Activated naive CD8-positive, alpha-beta T cell treated with anti-CD3 and anti-CD28 coated beads, Interleukin-2, amount 50 U/mL, for 24 hours (primary cell): ENCODE results near the gene ROPN1L.

Source experiments
- ATAC-seq: fragments of 150-1000 bp; cut with Tn5 transposase; one replicate; pipeline ENCODE4 v1.10.0; 2021
- DNase-seq: peaks from one replicate; pipeline ENCODE4 v3.0.0; 2021
- H3K27ac Mint-ChIP-seq: one replicate; pipeline ENCODE4 v1.8.0; 2021; ENCODE audit warnings: mild to moderate bottlenecking, mixed read lengths
- H3K27me3 Mint-ChIP-seq: one replicate; pipeline ENCODE4 v1.8.0; 2021; ENCODE audit warnings: mixed read lengths
- H3K36me3 Mint-ChIP-seq: one replicate; pipeline ENCODE4 v1.8.0; 2021; ENCODE audit warnings: low read depth, mixed read lengths
- H3K4me1 Mint-ChIP-seq: one replicate; pipeline ENCODE4 v1.8.0; 2021; ENCODE audit warnings: mixed read lengths
- H3K4me3 Mint-ChIP-seq: one replicate; pipeline ENCODE4 v1.8.0; 2021; ENCODE audit warnings: mild to moderate bottlenecking, moderate library complexity, mixed read lengths
- H3K9me3 Mint-ChIP-seq: one replicate; pipeline ENCODE4 v1.8.0; 2021; ENCODE audit warnings: mixed read lengths

ROPN1L gene

GRCh38 chr5:10441992-10442435 is 335 bp downstream of the ROPN1L start:
- Mint-ChIP-seq H3K9me3 (peaks cover 4% of the 10 kb centered on the region), H3K36me3 (no peaks in the 10 kb centered on the region), H3K4me1 (peaks cover 40% of the 10 kb centered on the region), H3K27me3 (peaks cover 12% of the 10 kb centered on the region), H3K4me3 (peak overlapping the region; percentile 80), H3K27ac (no peak overlapping the region)
- peak; percentile 42 for ATAC-seq
- DNase-seq: no peak

GRCh38 chr5:10442576-10442975 is 897 bp downstream of the ROPN1L start:
- Mint-ChIP-seq H3K4me1 (peaks cover 41% of the 10 kb centered on the region), H3K4me3 (peak overlapping the region; percentile 80), H3K27me3 (peaks cover 12% of the 10 kb centered on the region), H3K27ac (no peak overlapping the region), H3K36me3 (no peaks in the 10 kb centered on the region), H3K9me3 (peaks cover 4% of the 10 kb centered on the region)
- no peak for ATAC-seq
- no peak for DNase-seq

- peaks cover 12% of the 10 kb centered on the region for H3K27me3 Mint-ChIP-seq
- no peak for DNase-seq
- H3K36me3 Mint-ChIP-seq: no peaks in the 10 kb centered on the region
Measured at GRCh38 chr5:10445352-10445751, 3.7 kb downstream of the ROPN1L start.

GRCh38 chr5:10446490-10446889 is 4.8 kb downstream of the ROPN1L start:
- ATAC-seq (no peak), DNase-seq (no peak)
- peaks cover 4% of the 10 kb centered on the region for H3K9me3 Mint-ChIP-seq
- H3K27ac Mint-ChIP-seq: no peak overlapping the region
- H3K27me3 Mint-ChIP-seq: peaks cover 12% of the 10 kb centered on the region
- no peak overlapping the region for H3K4me3 Mint-ChIP-seq
- H3K4me1 Mint-ChIP-seq: peaks cover 33% of the 10 kb centered on the region
- H3K36me3 Mint-ChIP-seq: no peaks in the 10 kb centered on the region

More at GRCh38 chr5:10445352-10445751, 3.7 kb downstream of the ROPN1L start:
- H3K4me1 Mint-ChIP-seq: peaks cover 41% of the 10 kb centered on the region
- peak overlapping the region; percentile 5 for H3K27ac Mint-ChIP-seq
- ATAC-seq: no peak
- H3K4me3 Mint-ChIP-seq: no peak overlapping the region
- H3K9me3 Mint-ChIP-seq: peaks cover 4% of the 10 kb centered on the region

- ATAC-seq (no peak), DNase-seq (no peak)
- H3K9me3 Mint-ChIP-seq: peaks cover 4% of the 10 kb centered on the region
- no peaks in the 10 kb centered on the region for H3K36me3 Mint-ChIP-seq
- H3K4me3 Mint-ChIP-seq: no peak overlapping the region
- H3K27ac Mint-ChIP-seq: no peak overlapping the region
- peaks cover 12% of the 10 kb centered on the region for H3K27me3 Mint-ChIP-seq
- H3K4me1 Mint-ChIP-seq: peaks cover 32% of the 10 kb centered on the region
Measured at GRCh38 chr5:10447041-10447440, 5.4 kb downstream of the ROPN1L start.

GRCh38 chr5:10448754-10449360 is 7.2 kb downstream of the ROPN1L start:
- ATAC-seq: no peak
- H3K27ac Mint-ChIP-seq: no peak overlapping the region

DNA sequence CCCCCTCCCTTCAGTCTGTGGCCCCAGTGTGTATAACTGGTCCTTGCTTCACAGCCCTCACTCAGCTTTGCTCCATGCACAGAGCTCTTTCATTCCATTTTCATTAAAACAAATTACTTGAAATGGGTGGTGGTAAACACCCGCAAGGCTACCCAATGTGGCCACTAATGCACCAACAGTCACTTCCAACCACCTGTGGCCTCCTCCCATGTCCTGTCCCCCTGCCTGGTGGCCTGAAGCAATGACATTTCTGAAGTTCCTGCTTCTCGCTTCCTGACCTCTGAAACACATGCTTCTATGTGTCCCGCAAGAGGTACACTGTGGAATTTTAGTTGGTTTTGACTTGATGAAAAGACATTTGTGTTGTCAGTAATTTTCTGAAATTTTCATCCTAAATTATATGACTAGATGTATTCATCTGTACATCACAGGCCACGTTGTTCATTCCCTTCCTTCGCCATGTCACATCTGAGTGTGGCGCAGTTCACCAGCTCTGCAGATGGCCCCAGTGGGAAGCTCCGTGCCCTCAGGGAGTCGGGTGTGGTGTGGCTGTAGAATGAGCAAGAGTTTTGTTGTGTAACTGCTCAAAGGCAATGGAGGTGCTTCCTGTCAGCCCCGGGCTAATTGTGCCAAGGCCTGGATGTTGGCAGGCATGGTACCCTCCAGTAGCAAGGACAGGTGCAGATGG is 9.6 kb downstream of the ROPN1L start:
- no peaks in the 10 kb centered on the region for H3K36me3 Mint-ChIP-seq
- H3K4me1 Mint-ChIP-seq: peaks cover 6% of the 10 kb centered on the region
- H3K27ac Mint-ChIP-seq: no peak overlapping the region
- ATAC-seq (no peak), DNase-seq (no peak)
- no peaks in the 10 kb centered on the region for H3K9me3 Mint-ChIP-seq
- no peak overlapping the region for H3K4me3 Mint-ChIP-seq
- no peaks in the 10 kb centered on the region for H3K27me3 Mint-ChIP-seq

More at GRCh38 chr5:10448754-10449360, 7.2 kb downstream of the ROPN1L start:
- peaks cover 21% of the 10 kb centered on the region for H3K4me1 Mint-ChIP-seq
- H3K36me3 Mint-ChIP-seq: no peaks in the 10 kb centered on the region
- H3K27me3 Mint-ChIP-seq: no peaks in the 10 kb centered on the region
- peaks cover 4% of the 10 kb centered on the region for H3K9me3 Mint-ChIP-seq
- no peak for DNase-seq
- H3K4me3 Mint-ChIP-seq: no peak overlapping the region

- H3K4me3 Mint-ChIP-seq: no peak overlapping the region
Measured at GRCh38 chr5:10452768-10453331, 11.2 kb downstream of the ROPN1L start.

DNA sequence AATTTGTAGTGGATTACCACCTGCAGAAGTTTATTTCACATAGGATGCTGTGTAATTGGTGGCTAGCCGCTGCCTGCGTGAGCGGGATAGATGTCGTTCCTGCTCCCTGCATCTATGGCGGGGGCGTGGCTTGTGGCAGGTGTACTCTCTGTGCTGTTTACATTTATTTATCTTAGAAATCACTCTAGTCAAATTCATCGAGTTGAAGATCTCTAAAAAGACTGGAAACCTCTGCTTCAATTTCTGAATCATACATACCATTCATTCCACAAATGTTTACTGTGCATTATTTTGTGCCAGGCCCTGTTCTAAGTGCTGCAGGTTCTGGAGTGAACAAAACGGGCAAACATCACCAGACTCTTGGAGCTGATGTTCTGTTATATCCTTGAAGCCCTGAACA is 11.9 kb downstream of the ROPN1L start:
- Mint-ChIP-seq H3K36me3 (no peaks in the 10 kb centered on the region), H3K4me1 (no peaks in the 10 kb centered on the region), H3K9me3 (no peaks in the 10 kb centered on the region), H3K27me3 (no peaks in the 10 kb centered on the region), H3K27ac (no peak overlapping the region), H3K4me3 (no peak overlapping the region)
- ATAC-seq: no peak
- DNase-seq: no peak

More at GRCh38 chr5:10452768-10453331, 11.2 kb downstream of the ROPN1L start:
- H3K36me3 Mint-ChIP-seq: no peaks in the 10 kb centered on the region
- DNase-seq (no peak), ATAC-seq (peak; percentile 60)
- H3K9me3 Mint-ChIP-seq: no peaks in the 10 kb centered on the region
- H3K27me3 Mint-ChIP-seq: no peaks in the 10 kb centered on the region
- H3K4me1 Mint-ChIP-seq: no peaks in the 10 kb centered on the region
- no peak overlapping the region for H3K27ac Mint-ChIP-seq

DNA sequence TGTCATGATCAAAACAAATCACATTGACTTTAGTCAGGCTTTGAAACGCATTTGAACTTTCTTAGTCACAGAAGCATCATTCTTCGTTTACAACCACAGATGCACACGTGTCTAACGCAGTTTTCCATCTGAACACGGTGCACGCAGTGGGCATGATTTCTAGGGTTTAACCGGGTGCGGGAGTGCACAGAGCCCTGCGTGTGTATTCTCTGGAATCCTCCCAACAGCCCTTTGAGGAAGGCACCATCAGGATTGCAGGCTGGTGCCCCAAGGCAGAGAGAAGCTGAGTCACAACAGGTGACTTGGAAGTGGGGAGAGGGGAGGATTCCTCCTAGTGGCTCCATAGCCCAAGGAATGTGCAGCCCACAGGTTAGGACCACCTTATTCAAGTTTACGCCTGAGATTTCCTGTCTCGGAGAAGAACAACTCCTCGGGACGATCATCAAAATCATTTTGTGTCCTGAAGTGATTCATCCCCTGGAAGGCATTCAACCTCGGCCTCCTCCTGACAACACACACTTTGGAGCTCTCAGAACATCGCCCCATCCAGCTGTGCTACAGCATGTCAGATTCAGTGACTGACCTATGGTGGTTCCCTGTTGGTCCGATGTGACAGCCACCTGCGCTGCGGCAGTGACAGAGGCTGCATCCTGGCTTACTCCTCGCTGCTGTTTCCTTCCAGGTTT is 13.1 kb downstream of the ROPN1L start:
- no peaks in the 10 kb centered on the region for H3K27me3 Mint-ChIP-seq
- H3K27ac Mint-ChIP-seq: no peak overlapping the region
- ATAC-seq (no peak), DNase-seq (no peak)
- H3K4me1 Mint-ChIP-seq: no peaks in the 10 kb centered on the region
- no peaks in the 10 kb centered on the region for H3K36me3 Mint-ChIP-seq
- no peaks in the 10 kb centered on the region for H3K9me3 Mint-ChIP-seq
- H3K4me3 Mint-ChIP-seq: no peak overlapping the region

DNA sequence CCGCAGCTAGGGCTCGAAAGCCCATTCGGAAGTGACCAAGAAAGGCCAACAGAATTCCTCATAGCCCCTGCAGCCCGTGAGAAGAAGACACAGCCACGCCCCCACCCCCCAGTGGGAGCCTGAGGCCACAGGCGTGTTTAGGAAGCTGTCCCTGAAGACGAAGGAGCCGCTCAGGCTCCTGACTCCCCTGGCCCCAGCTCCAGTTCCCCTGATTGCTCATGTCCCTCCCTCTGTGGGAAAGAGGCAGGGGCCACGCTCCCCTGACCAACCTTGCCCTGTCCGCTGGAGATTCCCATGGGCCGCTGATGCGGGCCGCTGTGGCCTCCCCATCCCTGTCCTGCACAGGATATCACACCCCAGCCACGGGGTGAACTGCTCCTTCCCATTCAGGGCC is 13.6 kb downstream of the ROPN1L start:
- Mint-ChIP-seq H3K9me3 (no peaks in the 10 kb centered on the region), H3K4me3 (no peak overlapping the region), H3K36me3 (no peaks in the 10 kb centered on the region), H3K4me1 (no peaks in the 10 kb centered on the region), H3K27ac (no peak overlapping the region), H3K27me3 (no peaks in the 10 kb centered on the region)
- DNase-seq (no peak), ATAC-seq (no peak)

GRCh38 chr5:10456583-10457420 is 15.1 kb downstream of the ROPN1L start:
- DNase-seq (no peak), ATAC-seq (no peak)
- H3K36me3 Mint-ChIP-seq: no peaks in the 10 kb centered on the region
- no peak overlapping the region for H3K4me3 Mint-ChIP-seq
- no peaks in the 10 kb centered on the region for H3K27me3 Mint-ChIP-seq
- H3K4me1 Mint-ChIP-seq: no peaks in the 10 kb centered on the region
- H3K27ac Mint-ChIP-seq: no peak overlapping the region
- H3K9me3 Mint-ChIP-seq: no peaks in the 10 kb centered on the region

DNA sequence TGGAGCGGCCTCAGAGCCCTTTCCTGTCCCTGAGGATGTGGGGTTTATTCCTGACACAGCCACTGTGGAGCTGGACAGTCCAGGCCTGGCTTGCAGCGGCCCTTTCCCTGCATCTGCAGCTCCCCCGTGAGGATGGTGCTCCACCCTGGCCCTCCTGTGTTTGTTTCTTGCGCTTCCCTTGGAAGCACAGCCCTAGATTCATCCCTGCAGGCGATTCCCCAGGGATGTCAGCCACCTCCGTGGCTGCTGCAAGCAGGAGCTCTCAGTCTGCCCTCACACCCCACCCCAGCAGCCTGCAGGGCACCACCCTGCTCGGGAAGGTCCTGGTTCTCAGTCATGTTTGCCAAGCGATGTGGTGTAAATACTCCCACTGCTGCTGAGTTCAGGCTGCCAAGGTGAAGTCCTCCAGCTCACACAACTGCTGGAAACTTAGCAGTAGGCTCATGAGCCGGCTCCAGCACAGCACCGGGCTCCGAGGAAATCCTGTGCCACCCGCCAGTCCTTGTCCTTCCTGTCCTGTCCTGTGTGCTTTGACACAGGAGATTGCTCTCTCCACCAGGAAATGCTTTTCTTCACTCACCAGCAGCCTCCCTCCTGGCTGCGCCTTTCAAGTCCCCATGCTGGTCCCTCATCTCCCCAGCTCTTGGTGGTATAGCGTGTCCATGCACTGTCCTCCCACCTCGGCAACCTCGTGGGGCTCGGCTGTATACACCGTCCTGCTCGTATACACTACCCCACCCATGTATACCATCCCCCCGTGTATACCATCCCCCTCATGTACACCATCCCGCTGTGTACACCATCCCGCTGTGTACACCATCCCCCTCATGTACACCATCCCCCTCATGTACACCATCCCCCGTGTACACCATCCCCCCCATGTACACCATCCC is 16.2 kb downstream of the ROPN1L start:
- no peaks in the 10 kb centered on the region for H3K27me3 Mint-ChIP-seq
- H3K4me1 Mint-ChIP-seq: no peaks in the 10 kb centered on the region
- ATAC-seq: no peak
- H3K9me3 Mint-ChIP-seq: no peaks in the 10 kb centered on the region
- H3K4me3 Mint-ChIP-seq: no peak overlapping the region
- no peak overlapping the region for H3K27ac Mint-ChIP-seq
- DNase-seq: no peak
- H3K36me3 Mint-ChIP-seq: no peaks in the 10 kb centered on the region
